Hematopoietic multipotent progenitor cell (in vitro differentiated cells): ENCODE measurements around the gene SCMH1. TPM values are rescaled to one million over a fixed set of nuclear protein-coding genes. Genes with fewer than 3 reads are reported as not detected.
"Not testable (repeated sequence)": the region's sequence is repeated elsewhere in the genome, so short reads cannot be mapped to it uniquely, and the experiment has no call there.

Experiments
- DNase-seq, 3 donors: peaks; one replicate each; pipeline ENCODE4 v3.0.0-alpha.2; 2011 to 2015; ENCODE audit warnings: low read depth in 2 of 3, low spot score in 2 of 3
- total RNA-seq: library from RNA; depleted of rRNA; stranded (reverse); fragments of >200 nt; gene quantifications from one replicate; pipeline ENCODE4 v1.2.3, GENCODE V29; 2012

SCMH1 gene
- total RNA-seq, 1 donor: 39.3 TPM

GRCh38 chr1:41215623-41216022, 26.5 kb downstream of the SCMH1 start:
- no peak for DNase-seq

- DNase-seq: no peak
Measured at GRCh38 chr1:41213341-41213740, 28.8 kb downstream of the SCMH1 start.

DNA sequence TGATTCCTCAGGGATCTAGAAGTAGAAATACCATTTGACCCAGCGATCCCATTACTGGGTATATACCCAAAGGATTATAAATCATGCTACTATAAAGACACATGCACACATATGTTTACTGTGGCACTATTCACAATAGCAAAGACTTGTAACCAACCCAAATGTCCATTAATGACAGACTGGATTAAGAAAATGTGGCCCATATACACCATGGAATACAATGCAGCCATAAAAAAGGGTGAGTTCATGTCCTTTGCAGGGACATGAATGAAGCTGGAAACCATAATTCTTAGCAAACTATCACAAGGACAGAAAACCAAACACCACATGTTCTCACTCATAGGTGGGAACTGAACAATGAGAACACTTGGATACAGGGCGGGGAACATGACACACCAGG, 30.5 kb downstream of the SCMH1 start:
- not testable (repeated sequence) for DNase-seq

DNA sequence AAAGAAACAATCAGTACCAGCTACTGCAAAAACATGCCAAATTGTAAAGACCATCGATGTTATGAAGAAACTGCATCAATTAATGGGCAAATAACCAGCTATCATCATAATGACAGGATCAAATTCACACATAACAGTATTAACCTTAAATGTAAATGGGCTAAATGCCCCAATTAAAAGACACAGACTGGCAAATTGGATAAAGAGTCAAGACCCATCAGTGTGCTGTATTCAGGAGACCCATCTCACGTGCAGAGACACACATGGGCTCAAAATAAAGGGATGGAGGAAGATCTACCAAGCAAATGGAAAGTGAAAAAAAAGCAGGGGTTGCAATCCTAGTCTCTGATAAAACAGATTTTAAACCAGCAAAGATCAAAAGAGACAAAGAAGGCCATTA, 35.1 kb downstream of the SCMH1 start:
- DNase-seq: not testable (repeated sequence)

DNA sequence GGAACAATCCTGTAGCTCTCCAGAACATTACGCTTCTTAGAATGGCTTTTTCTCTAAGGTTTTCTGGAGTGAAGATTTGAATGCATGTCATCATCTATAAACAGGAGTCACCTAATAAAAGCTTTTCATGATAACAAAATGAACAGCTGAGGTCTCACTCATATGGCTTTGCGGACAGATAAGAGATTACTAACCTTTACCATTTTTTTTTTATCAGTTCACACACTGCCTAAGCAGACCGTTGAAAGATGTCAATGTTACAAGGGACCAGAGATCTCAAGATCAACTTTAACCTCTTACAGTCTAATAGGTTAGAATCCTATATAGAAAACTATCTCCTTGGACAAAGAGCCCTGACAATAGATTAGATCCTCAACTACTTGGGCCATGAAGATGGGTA, 41.4 kb downstream of the SCMH1 start:
- DNase-seq: no peak

- DNase-seq: no peak
Measured at GRCh38 chr1:41199375-41199774, 42.7 kb downstream of the SCMH1 start.

DNA sequence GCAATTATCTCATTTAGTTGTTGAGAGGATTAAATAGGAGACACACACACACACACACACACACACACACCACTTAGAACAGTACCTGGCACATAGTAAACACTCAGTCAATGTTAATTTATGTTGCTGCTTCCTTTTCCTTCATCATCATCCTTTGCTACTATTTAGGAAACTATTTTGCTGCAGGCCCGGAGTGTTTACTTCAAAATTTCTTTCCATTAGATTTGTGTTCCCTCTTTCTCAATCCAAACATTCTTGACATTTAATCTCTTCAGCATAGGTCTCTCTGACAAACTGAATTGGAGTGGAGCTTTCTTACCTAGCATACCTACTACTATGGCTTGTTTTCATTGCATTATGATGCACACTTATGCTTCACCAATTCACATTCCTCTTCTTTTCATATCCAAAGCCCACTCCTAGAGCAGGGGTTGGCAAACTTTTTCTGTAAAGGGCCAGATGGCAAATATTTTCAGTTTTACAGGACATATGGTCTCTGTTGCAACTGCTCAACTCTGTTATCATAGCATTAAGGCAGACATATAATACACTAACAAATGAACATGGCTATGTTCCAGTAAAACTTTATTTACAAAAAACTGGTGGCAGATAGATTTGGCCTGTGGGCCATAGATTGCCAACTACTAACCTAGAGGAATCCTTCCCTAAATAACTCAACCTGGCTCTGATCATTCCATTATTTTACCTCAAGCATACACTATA, 49.5 kb downstream of the SCMH1 start:
- DNase-seq: no peak

GRCh38 chr1:41184446-41184845, 57.7 kb downstream of the SCMH1 start:
- DNase-seq: no peak

DNA sequence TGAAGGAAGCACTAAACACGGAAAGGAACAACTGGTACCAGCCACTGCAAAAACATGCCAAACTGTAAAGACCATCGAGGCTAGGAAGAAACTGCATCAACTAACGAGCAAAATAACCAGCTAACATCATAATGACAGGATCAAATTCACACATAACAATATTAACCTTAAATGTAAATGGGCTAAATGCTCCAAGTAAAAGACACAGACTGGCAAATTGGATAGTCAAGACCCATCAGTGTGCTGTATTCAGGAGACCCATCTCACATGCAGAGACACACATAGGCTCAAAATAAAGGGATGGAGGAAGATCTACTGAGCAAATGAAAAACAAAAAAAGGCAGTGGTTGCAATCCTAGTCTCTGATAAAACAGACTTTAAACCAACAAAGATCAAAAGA, 63.9 kb downstream of the SCMH1 start:
- not testable (repeated sequence) for DNase-seq

GRCh38 chr1:41175546-41175945, 66.6 kb downstream of the SCMH1 start:
- DNase-seq: no peak

DNA sequence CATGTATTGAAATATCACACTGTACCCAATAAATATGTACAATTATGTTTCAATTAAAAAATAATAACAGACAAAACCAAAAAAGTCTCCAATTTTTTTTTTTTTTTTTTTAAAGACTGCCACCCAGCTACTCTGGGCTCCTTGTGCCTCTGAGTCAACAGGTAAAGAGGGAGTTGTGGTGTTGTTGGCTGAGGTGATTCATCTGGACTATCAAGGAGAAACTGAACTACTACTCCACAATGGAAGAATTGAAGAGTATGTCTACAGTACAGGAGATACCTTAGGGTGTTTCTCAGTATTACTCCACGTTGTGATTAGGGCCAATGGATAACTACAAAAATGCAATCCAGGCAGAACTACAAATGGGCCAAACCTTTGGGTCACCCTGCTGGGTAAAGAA, 67.9 kb downstream of the SCMH1 start:
- no peak for DNase-seq

DNA sequence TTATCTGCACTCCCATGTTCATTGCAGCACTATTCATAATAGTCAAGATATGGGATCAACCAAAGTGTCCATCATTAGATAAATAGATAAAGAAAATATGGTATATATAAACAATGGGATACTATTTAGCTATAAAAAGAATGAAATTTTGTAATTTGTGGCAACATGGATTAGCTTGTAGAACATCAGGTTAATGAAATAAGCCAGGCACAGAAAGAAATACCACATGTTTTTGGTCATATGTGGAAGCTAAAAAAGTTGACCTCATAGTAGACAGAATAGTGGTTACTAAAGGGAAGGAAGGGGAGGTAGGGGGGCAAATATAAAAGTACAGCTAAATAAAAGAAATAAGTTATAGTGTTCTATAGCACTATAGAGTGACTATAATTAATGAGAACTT, 68.5 kb downstream of the SCMH1 start:
- DNase-seq: no peak

DNA sequence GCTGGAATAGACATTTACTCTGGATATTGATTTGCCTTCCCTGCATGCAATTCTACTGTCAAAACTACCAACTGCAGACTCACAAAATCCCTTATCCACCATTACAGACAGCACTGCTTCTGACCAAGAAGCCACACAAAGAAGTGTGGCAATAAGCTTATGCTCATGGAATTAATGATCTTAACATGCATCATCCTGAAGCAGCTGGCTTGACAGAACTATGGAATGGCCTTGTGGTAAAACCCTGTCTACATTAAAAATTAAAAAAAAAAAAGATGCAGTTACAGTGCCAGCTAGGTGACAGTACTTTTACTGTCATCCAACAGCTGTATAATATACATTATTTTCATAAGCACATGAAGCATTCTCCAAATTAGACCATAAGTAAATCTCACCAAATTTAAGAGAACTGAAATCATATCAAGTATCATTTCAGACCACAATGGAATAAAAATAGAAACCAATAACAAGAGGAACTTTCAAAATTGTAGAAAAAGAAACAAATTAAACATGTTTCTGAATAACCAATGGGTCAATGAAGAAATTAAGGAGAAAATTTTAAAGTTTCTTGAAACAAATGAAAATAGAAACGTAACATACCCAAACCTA, 70.7 kb downstream of the SCMH1 start:
- DNase-seq: no peak

- DNase-seq: no peak
Measured at GRCh38 chr1:41169799-41170180, 72.3 kb downstream of the SCMH1 start.

- DNase-seq: no peak
Measured at GRCh38 chr1:41169066-41169798, 72.9 kb downstream of the SCMH1 start.

GRCh38 chr1:41167667-41168066, 74.4 kb downstream of the SCMH1 start:
- peak in 1 of 3 donors; percentile 44 for DNase-seq

DNA sequence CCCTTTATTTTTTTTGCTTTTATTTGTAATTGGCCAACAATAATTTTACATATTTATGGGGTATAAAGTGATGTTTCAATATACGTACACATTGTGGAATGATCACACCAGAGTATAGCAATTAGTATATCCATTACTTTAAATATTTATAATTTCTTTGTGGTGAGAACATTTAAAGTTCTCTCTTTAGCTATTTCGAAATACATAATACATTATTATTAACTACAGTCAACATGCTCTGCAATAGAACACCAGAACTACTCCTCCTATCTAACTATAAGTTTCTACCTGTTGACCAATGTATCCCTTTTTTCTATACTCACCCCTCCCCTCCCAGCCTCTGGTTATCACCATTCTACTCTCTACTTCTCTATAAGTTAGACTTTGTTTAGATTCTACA, 77.4 kb downstream of the SCMH1 start:
- no peak for DNase-seq

DNA sequence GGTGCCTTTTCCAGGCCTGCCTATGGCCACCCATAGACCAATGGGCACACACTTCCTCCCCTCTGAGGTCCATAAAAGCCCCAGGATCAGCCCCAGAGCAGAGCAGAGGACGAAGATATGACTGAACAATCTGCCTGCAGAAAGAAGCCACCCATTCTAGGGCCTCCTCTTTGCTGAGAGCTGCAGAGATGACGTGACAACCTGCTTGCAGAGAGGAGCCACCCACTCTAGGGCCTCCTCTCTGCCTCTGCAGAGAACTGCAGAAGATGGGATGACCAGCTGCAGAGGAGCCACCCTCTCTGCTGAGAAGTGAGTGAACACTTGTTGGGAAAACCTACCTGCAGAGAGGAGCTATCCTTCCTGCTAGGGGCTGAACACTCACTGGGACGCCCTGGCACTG, 79.7 kb downstream of the SCMH1 start:
- no peak for DNase-seq

DNA sequence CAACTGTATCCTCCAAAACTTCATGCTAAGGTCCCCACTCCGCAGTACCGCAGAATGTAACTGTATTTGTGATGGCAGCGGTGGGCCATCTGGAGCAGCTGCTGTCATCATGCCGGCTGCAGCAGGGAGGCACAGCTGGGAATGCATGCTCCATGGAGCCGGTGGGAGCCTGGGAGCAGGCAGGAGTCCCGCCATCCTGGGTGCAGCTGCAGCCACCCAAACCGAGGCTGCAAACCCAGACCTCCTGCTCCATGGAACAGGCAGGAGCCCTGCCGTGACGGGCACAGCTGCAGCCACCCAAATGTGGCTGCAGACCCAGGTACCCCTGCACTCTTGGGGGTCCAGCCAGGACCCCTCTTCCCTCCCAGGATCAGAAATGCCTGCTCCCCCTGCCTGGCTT, 80.3 kb downstream of the SCMH1 start:
- DNase-seq: no peak

- peak in 1 of 3 donors; percentile 39 for DNase-seq
Measured at GRCh38 chr1:41160498-41161110, 81.5 kb downstream of the SCMH1 start.

DNA sequence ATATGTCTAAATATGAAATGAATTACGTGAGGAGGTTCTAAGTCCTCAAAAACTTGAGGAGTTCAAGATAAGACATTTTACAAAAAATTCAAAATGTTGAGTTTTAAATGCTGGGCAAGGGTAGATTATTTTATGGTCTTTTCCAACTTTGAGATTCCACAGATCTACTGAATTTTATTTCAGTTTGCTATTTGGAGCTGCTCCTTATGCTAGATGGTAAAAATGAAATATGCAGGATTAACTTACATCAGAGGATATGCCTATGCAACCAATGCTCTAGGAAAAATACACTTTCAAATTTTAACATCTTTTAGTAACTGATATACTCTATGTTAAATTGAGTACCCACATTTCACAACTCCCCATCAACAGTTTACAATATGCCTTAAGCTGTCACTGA, 83.1 kb downstream of the SCMH1 start:
- DNase-seq: no peak
